HuH-7.5 (cell line): ENCODE data around the gene RAC2.
"Not testable (repeated sequence)": the region's sequence is repeated elsewhere in the genome, so short reads cannot be mapped to it uniquely, and the experiment has no call there.

Experiments used
- DNase-seq: peaks from one replicate; pipeline ENCODE4 v3.0.0; 2011; ENCODE audit warnings: low spot score

The RAC2 gene

GRCh38 chr22:37206118-37206840 is 37.8 kb downstream of the RAC2 start:
- DNase-seq = no peak

- DNase-seq = no peak
Measured at GRCh38 chr22:37205046-37205445, 39.0 kb downstream of the RAC2 start.

GRCh38 chr22:37204045-37204655 is 39.9 kb downstream of the RAC2 start:
- no peak for DNase-seq

GRCh38 chr22:37203354-37204044 is 40.6 kb downstream of the RAC2 start:
- no peak for DNase-seq

- DNase-seq = no peak
Measured at GRCh38 chr22:37202716-37203115, 41.4 kb downstream of the RAC2 start.

- no peak for DNase-seq
Measured at GRCh38 chr22:37202001-37202555, 42.0 kb downstream of the RAC2 start.

GRCh38 chr22:37201443-37201820 is 42.6 kb downstream of the RAC2 start:
- DNase-seq = not testable (repeated sequence)

- DNase-seq = peak; percentile 76
Measured at GRCh38 chr22:37199760-37200108, 44.3 kb downstream of the RAC2 start.

- peak; percentile 87 for DNase-seq
Measured at GRCh38 chr22:37199103-37199759, 44.8 kb downstream of the RAC2 start.

- DNase-seq = peak; percentile 78
Measured at GRCh38 chr22:37198258-37199102, 45.6 kb downstream of the RAC2 start.

GRCh38 chr22:37197451-37198257 is 46.4 kb downstream of the RAC2 start:
- peak; percentile 44 for DNase-seq

- peak; percentile 64 for DNase-seq
Measured at GRCh38 chr22:37196539-37197450, 47.3 kb downstream of the RAC2 start.

GRCh38 chr22:37195921-37196320 is 48.1 kb downstream of the RAC2 start:
- DNase-seq = no peak

- DNase-seq = no peak
Measured at GRCh38 chr22:37194750-37195149, 49.3 kb downstream of the RAC2 start.

GRCh38 chr22:37193629-37194191 is 50.4 kb downstream of the RAC2 start:
- DNase-seq = no peak

- DNase-seq = no peak
Measured at GRCh38 chr22:37192741-37193140, 51.3 kb downstream of the RAC2 start.

GRCh38 chr22:37192204-37192603 is 51.9 kb downstream of the RAC2 start:
- no peak for DNase-seq

GRCh38 chr22:37190262-37190780 is 53.7 kb downstream of the RAC2 start:
- no peak for DNase-seq

- DNase-seq = no peak
Measured at GRCh38 chr22:37188901-37189466, 55.1 kb downstream of the RAC2 start.
